Activated T-cell treated with anti-CD3 and anti-CD28 coated beads for 48 hours (primary cell): ENCODE measurements around the gene ADARB2.

Experiments used
- DNase-seq: peaks from one replicate; pipeline ENCODE4 v3.0.0-alpha.2; 2020; ENCODE audit warnings: low read depth

Gene ADARB2

DNA sequence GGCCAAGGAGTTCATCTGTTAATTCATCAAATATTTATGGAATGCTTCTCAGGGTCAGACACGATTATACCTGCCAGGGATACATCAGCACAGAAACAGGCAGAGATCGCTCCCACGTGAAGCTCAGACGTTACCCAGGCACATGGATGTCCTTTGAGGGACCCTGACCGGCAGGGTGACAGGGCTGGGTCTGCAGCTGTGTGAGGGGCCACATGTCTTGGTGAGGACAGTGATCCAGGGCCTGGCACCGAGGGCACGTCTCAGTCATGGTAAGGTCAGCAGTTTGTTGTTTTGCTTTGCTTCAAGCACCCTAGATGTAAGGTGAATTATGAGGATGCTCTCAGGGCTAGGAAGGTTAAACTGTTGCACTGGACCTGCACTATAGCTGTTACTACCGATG lies 453.2 kb downstream of the ADARB2 start:
- DNase-seq: no peak

- no peak for DNase-seq
These were observed 455.9 kb downstream of the ADARB2 start for GRCh38 chr10:1281405-1281782.

- no peak for DNase-seq
These were observed 456.6 kb downstream of the ADARB2 start for GRCh38 chr10:1280466-1281404.

GRCh38 chr10:1278306-1278705 lies 459.0 kb downstream of the ADARB2 start:
- DNase-seq: no peak

DNA sequence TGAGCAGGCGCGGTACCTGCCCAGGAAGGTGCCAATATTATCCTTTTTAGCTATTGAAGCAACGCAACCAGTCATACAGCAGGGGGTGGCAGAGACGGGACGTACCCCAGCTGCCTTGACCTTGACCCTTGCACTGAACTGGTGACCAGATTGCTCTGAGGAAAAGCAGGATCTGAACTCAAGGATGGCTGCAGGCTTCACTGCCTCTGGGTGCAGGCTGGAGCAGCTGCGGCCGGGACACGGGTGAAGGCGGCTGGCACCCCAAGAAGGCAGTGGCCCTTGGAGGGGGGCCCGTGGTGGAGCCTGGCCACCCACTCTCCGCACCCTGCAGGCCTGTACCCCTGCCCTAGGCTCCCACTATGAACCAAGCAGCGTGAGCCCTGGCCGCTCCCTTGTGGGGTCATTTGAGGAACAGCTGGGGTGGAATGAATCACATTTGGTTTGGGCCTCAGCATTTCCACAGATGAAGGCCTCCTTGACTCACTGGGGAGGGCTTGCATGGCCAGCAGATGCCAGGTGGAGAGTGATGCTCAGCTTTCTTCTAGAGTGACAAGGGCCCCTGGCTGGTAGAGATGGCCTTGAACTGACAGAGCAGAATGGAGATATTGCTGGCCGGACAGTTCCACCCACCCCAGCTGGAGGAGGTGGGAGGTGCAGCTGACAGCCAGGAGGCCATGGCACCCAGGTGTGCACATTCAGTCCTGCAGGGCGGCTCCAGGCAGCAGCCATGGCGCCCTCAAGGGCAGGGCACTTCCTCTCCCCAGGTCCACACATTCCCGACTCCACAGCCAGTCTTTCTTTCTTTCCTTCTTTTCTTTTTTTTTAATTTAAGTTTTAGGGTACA lies 462.4 kb downstream of the ADARB2 start:
- DNase-seq: no peak

DNA sequence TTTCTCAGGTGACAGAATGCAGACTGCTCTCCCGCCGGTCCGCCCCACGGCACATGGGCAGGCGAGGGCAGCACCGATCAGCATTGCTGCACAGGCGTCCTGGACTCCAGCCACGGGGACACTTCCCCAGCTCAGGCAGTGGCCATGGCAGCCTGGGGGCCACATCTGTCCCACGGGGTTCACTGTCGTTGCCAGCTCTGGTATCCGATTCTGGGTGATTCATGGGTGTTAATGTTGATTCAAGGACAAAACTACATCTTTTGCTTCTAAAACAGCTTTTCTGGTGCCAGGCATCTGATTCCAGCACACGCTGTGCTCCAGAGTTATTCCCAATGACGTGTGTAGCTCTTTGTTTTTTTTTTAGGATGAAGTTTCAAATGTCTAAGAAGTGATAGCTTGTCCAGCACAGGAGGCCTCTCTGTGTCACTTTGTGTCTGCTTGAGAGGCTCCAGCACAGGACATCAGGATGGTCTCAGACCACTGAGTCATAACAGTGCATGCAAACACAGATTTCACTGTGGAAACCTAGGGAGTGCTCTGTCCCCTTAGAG lies 463.1 kb downstream of the ADARB2 start:
- no peak for DNase-seq

- no peak for DNase-seq
These were observed 463.8 kb downstream of the ADARB2 start for GRCh38 chr10:1273372-1274105.

DNA sequence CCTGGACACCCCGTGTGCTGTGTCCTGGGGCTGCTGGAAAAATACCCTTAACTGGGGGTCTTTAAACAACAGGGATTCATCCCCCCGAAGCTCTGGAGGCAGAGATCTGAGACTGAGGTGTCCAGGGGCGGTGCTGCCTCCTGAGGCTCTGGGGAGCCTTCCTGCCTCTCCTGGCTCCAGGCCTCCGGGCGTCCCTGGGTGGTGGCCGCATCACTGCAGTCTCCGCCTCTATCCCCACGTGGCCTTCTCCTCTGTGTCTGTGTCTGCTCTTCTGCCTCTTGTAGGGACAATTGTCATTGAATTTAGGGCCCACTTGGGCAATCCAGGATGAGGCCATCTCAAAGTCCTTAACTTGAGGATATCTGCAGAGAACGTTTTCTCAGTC lies 464.6 kb downstream of the ADARB2 start:
- no peak for DNase-seq

DNA sequence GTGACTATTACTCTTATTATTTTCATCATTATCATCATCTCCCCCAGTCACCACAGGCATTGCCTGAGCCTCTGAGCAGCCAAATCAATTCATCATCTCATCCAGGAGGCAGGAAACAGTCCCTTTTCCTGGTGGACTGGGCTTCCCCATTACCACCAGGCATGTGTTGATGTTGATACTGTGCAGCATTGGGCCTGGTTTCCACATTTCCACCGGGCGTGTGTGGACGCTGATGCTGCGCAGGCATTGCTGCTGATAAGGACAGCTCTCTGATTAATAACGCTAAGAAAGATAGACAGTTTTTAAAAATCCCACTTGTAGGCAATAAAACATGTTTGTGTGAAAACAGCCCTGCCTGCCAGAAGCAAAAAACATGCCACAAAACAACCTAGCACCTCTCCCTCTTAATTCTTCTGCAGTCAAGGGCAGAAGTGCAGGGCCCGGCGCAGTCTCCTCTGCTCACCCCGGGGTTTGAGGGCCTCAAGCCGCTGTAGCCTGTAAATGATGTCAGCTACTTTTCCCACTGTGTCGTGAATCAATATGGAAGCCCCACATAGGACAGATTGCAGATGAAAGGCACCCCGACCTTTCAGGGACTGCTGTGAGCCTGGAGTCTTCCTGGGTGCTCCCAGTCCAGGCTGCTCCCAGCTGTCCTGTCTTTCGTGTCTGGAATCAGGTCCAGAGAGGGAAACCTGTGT lies 465.1 kb downstream of the ADARB2 start:
- no peak for DNase-seq

- DNase-seq: no peak
These were observed 466.4 kb downstream of the ADARB2 start for GRCh38 chr10:1270906-1271305.

DNA sequence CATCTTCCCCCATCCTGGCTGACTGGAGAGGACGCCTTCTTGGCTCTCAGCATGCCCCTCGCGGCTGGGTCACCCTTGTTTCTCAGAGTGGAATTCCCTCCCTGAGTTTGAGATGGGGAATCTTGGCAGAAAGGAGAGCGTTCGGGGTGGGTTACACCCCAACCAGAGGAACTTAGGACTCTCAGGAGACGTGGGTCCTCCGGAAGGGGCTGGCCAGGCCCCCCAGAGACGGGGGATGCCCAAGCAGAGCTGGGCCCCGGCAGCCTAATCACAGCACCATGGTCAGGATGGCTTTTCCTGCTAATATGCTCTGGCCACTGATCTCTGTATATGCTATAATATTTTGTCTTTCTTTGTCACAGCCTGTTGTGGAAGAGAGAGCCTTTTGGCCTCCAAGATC lies 466.8 kb downstream of the ADARB2 start:
- DNase-seq: no peak

GRCh38 chr10:1268831-1269230 lies 468.5 kb downstream of the ADARB2 start:
- DNase-seq: no peak

- DNase-seq: no peak
These were observed 469.8 kb downstream of the ADARB2 start for GRCh38 chr10:1267568-1267967.

GRCh38 chr10:1267148-1267547 lies 470.2 kb downstream of the ADARB2 start:
- DNase-seq: no peak

- no peak for DNase-seq
These were observed 471.1 kb downstream of the ADARB2 start for GRCh38 chr10:1266033-1266802.

- no peak for DNase-seq
These were observed 473.3 kb downstream of the ADARB2 start for GRCh38 chr10:1264001-1264400.

- no peak for DNase-seq
These were observed 480.1 kb downstream of the ADARB2 start for GRCh38 chr10:1257274-1257673.

DNA sequence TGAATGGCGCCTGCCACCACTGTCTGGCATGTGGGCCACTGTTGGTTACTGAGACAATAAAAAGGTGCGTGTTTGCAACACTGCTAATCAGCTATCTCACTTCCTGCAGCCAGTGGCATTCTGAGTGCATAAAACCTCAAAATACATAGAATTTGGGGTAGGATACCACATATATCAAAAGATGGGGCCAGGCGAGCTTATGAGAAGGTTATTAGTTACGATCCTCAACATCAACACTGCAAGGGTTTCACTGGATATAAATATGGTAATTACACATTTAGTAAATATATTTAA lies 480.9 kb downstream of the ADARB2 start:
- DNase-seq: no peak

- DNase-seq: no peak
These were observed 481.5 kb downstream of the ADARB2 start for GRCh38 chr10:1255600-1256431.

- DNase-seq: no peak
These were observed 482.2 kb downstream of the ADARB2 start for GRCh38 chr10:1255118-1255517.
